Tibial artery (tissue), 4 donors: ENCODE results near the gene SEC11A.

ENCODE experiments used
- DNase-seq, 2 donors: peaks; one replicate each; pipeline ENCODE4 v3.0.0-alpha.2; 2019
- H3K27ac ChIP-seq, 2 donors: fragments of 200-600 bp; sonication (generic) in 1 of 2; 1 replicate in 1 of 2; 2 replicates in 1 of 2; pipeline ENCODE4 v1.5.1; 2018 to 2019; ENCODE audit warnings: mild to moderate bottlenecking in 1 of 2
- H3K27me3 ChIP-seq, 2 donors: fragments of 200-600 bp; sonication (generic) in 1 of 2; one replicate each; pipeline versions ENCODE4 v1.5.1 to v1.6.0; 2016 to 2019
- H3K36me3 ChIP-seq, 3 donors: fragments of 200-600 bp; sonication (generic) in 2 of 3; one replicate each; pipeline ENCODE4 v1.5.1; 2016 to 2019; ENCODE audit warnings: mild to moderate bottlenecking in 2 of 3
- H3K4me1 ChIP-seq, 4 donors: fragments of 200-600 bp; sonication (generic) in 2 of 4; 1 replicate in 3 of 4; 2 replicates in 1 of 4; pipeline ENCODE4 v1.5.1; 2016 to 2019
- H3K4me3 ChIP-seq, 2 donors: fragments of 200-600 bp; sonication (generic) in 1 of 2; 1 replicate in 1 of 2; 2 replicates in 1 of 2; pipeline ENCODE4 v1.5.1; 2018 to 2019; ENCODE audit warnings: mild to moderate bottlenecking in 2 of 2
- H3K9me3 ChIP-seq, 3 donors: fragments of 200-600 bp; sonication (generic) in 1 of 3; one replicate each; pipeline ENCODE4 v1.5.1; 2016 to 2019
- CTCF ChIP-seq, 2 experiments: fragments of 200-600 bp in 1 of 2; fragments of 450-650 bp in 1 of 2; IDR thresholded peaks; one replicate each; pipeline ENCODE4 v1.5.1; 2017 to 2019; ENCODE audit warnings: antibody characterized with exemption in 2 of 2, mild to moderate bottlenecking in 1 of 2, moderate library complexity in 1 of 2
- intact Hi-C: fragments of 100-400 bp; cut with DNase I; formaldehyde crosslinking; loops from one replicate; pipeline ENCODE4 v1.15.0; 2023; ENCODE audit warnings: low total_unique reads

SEC11A gene

GRCh38 chr15:84658788-84659411, 57.0 kb downstream of the SEC11A start:
- peak overlapping the region; percentile 67 to 82 for H3K4me3 ChIP-seq
- peak overlapping the region; percentile 92 for H3K27ac ChIP-seq
- intact Hi-C loops: loop anchor here (5.0 kb wide), 3 partner anchors 88 to 268 kb away; partner anchors contain the start of genes ALPK3 and ZNF592
- H3K36me3 ChIP-seq: no peaks in the 10 kb centered on the region
- H3K9me3 ChIP-seq: no peaks in the 10 kb centered on the region
- H3K27me3 ChIP-seq: no peaks in the 10 kb centered on the region
- DNase-seq: no peak
- no peak for TF ChIP-seq CTCF (IDR thresholded peaks at IDR 0.05)
- H3K4me1 ChIP-seq: peaks cover 0 to 28% (median 20%) of the 10 kb centered on the region in 4 donors

- intact Hi-C loops: loop anchor here (5.0 kb wide), 3 partner anchors 89 to 269 kb away; partner anchors contain the start of genes ALPK3 and ZNF592
Observed at GRCh38 chr15:84658080-84658787, 57.7 kb downstream of the SEC11A start, which contains the start of gene NMB. Gene NMB, minus strand, starts transcription at chr15:84658199. Its CDS starts 47 bp downstream, at chr15:84658152.

GRCh38 chr15:84657748-84658079, 58.2 kb downstream of the SEC11A start:
- Histone ChIP-seq H3K36me3 (no peaks in the 10 kb centered on the region), H3K9me3 (no peaks in the 10 kb centered on the region), H3K4me3 (peak overlapping the region; percentile 67 to 82), H3K27ac (peak overlapping the region; percentile 92), H3K27me3 (no peaks in the 10 kb centered on the region), H3K4me1 (peaks cover 0 to 39% (median 29%) of the 10 kb centered on the region in 4 donors)
- intact Hi-C loops: loop anchor here (5.0 kb wide), 3 partner anchors 90 to 270 kb away; partner anchors contain the start of genes ALPK3 and ZNF592
- TF ChIP-seq CTCF (IDR thresholded peaks at IDR 0.05): no peak
- DNase-seq: no peak

More at GRCh38 chr15:84658080-84658787, 57.7 kb downstream of the SEC11A start, which contains the start of gene NMB:
- peaks cover 0 to 34% (median 24%) of the 10 kb centered on the region in 4 donors for H3K4me1 ChIP-seq
- TF ChIP-seq CTCF (IDR thresholded peaks at IDR 0.05): peak; percentile 53 to 72
- H3K27ac ChIP-seq: peak within 1 kb of the TSS; percentile 92
- H3K9me3 ChIP-seq: no peaks in the 10 kb centered on the region
- H3K27me3 ChIP-seq: no peaks in the 10 kb centered on the region
- H3K36me3 ChIP-seq: no peaks in the 10 kb centered on the region
- DNase-seq: peak; percentile 78 to 90
- H3K4me3 ChIP-seq: peak within 1 kb of the TSS; percentile 67 to 82

GRCh38 chr15:84656972-84657371, 59.0 kb downstream of the SEC11A start:
- H3K27me3 ChIP-seq: no peaks in the 10 kb centered on the region
- peaks cover 0 to 5% (median 0%) of the 10 kb centered on the region in 3 donors for H3K36me3 ChIP-seq
- H3K4me3 ChIP-seq: no peak overlapping the region
- H3K4me1 ChIP-seq: peaks cover 0 to 46% (median 35%) of the 10 kb centered on the region in 4 donors
- no peak for DNase-seq
- no peak overlapping the region for H3K27ac ChIP-seq
- H3K9me3 ChIP-seq: no peaks in the 10 kb centered on the region
- no peak for TF ChIP-seq CTCF (IDR thresholded peaks at IDR 0.05)
- intact Hi-C loops: loop anchor here (5.0 kb wide), 3 partner anchors 90 to 270 kb away; partner anchors contain the start of genes ALPK3 and ZNF592

GRCh38 chr15:84654689-84655453, 61.1 kb downstream of the SEC11A start:
- peak; percentile 51 to 55 for TF ChIP-seq CTCF (IDR thresholded peaks at IDR 0.05)
- H3K27me3 ChIP-seq: no peaks in the 10 kb centered on the region
- peaks cover 11 to 26% (median 14%) of the 10 kb centered on the region in 3 donors for H3K36me3 ChIP-seq
- peak overlapping the region; percentile 81 to 89 for H3K4me3 ChIP-seq
- peaks cover 0 to 52% (median 38%) of the 10 kb centered on the region in 4 donors for H3K4me1 ChIP-seq
- DNase-seq: peak; percentile 81 to 89
- intact Hi-C loops: loop anchor here (5.0 kb wide), 3 partner anchors 92 to 272 kb away; partner anchors contain the start of genes ALPK3 and ZNF592
- H3K27ac ChIP-seq: peak overlapping the region; percentile 84 to 85
- H3K9me3 ChIP-seq: no peaks in the 10 kb centered on the region
